ENCODE data around the gene UBASH3B.
A peak's percentile ranks its signal among the peaks of the same experiment; 100 is the strongest.

Gene UBASH3B

DNA sequence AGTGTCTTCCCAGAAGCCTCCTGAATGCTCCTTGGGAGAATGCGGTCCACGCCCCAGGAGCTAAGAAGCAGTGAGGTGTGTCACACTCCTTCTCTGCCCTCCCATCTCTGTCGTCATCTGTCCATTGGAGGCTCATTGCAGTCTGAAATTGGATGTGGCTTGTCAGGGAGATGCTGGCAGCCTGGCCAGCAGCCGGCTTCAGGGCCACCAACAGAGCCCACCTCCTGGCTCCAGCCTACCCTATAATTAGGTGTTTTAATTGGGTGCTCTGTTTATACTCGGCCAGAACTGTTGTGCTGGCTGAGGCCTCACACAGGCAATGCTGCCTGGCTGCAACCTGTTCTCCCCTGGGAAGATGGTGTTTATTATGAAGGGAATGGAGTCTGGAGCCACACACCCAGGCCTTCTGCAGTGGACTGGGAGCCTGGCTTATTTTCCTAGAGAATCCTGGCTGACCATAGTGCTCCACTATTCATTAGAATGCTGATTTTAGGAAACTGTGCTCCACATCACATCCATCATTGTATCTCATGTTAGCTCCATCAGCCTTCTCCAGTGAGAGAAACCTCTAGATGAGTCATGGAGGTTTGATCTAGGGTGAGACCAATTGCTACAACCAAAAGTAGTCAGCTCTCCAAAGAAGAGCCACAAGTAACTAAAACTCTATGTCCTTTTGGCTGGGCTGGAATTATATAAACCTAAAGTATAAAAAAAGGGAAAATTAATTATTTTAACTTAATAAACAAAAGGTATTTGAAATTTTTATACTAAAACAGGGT is 96.0 kb downstream of the UBASH3B start:
- no peak for DNase-seq (ENCODE audit: low read depth in 3 of 3, low spot score in 1 of 3)

DNA sequence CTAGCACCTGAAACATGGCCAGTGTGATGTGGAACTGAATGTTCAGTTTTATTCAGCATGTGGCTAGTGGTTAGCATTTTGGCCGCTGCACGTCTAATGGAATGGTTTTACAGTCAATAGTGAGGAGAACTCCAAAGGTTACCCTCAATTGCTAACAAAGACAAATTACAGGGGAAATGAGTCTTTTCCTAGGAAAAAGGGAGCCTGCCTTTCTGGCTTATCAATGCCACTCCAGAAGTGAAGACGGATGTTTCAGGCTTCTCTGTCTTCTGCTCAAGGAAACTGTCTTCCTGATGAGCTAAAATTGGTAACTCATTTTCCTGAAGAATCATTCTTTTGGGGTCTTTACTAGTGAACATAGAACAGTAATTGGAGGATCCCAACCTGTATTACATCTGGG is 98.5 kb downstream of the UBASH3B start:
- DNase-seq (ENCODE audit: low read depth in 3 of 3, low spot score in 1 of 3) = no peak

DNA sequence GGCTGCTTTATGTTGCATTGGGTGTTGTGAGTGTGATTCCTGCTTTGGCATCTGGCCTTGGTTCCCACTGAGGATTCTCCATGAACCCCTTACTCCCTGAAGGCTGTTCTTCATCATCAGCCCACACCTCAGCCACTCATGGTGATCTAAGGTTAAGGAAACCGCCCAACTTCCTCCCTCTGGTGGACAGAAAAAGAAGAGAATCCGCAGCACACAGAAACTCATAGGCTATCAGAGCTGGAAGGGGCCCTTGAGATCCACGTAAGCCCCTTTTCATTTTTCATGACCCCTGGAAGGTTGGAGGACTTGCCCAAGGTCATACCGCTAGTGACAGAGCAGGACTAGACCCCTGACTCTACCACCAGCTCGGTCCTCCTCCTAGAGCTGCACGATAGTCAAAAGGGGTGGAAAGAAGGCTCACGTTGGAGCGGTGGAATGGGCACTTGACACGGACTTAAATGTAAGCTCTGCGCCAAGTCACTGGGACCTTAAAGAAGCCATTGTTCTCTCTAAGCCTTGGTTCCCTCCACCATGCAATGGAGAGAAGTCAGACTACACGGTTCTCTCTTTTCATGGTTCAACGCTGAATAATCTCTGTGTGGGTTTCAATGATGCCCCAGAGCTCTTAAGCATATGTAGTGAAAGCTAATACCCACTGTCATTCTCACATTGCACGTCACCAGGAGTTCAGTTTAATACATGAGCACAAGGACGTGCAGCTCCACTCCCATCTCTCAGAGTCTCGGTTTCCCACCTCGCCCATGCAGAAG is 99.2 kb downstream of the UBASH3B start:
- peak in 1 of 3 donors; percentile 11 for DNase-seq (ENCODE audit: low read depth in 3 of 3, low spot score in 1 of 3)

- no peak for DNase-seq (ENCODE audit: low read depth in 3 of 3, low spot score in 1 of 3)
Observed at GRCh38 chr11:122755409-122755808, 99.9 kb downstream of the UBASH3B start.

GRCh38 chr11:122755941-122756340 is 100.4 kb downstream of the UBASH3B start:
- DNase-seq (ENCODE audit: low read depth in 3 of 3, low spot score in 1 of 3) = no peak

DNA sequence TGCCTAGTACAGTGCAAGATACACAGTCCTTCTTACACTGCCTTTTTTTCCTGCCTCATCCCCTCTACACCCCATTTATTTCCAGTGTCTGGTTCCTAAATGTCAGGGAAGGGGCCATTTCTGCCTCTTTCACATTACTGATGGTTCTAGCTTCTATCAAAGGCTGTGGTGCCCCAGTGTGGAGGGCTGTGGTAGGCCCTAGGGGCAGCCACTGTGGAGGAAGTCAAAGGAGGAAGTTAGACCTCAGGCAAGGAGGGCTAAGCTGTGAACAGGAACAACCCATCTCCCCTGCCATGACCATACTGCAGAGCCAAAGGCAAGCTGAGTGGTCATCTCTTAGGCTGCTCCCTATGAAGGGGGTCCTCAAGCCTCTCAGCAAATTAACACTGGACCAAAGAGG is 100.9 kb downstream of the UBASH3B start:
- peak in 1 of 3 donors; percentile 9 for DNase-seq (ENCODE audit: low read depth in 3 of 3, low spot score in 1 of 3)

GRCh38 chr11:122757201-122757600 is 101.7 kb downstream of the UBASH3B start:
- no peak for DNase-seq (ENCODE audit: low read depth in 3 of 3, low spot score in 1 of 3)

DNA sequence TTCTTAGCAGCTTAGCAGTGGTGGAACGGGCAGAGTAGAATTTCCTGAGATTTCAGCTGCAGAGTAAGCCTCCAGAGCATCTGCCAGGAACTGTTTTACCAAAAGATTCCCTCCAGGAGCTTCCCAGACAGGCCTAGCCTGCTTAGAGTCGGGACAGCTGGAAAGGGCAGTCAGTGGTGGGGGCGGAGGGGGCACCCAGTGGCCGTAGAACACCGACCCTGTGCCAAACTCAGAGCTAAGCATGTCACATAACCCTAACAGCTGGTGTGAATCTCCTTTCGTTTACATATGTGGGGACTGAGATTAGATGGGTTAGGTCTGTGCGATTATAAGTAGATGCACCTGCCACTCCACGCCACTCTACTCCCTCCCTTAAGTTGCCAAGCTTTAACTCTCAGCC is 102.8 kb downstream of the UBASH3B start:
- no peak for DNase-seq (ENCODE audit: low read depth in 3 of 3, low spot score in 1 of 3)

- no peak for DNase-seq (ENCODE audit: low read depth in 3 of 3, low spot score in 1 of 3)
Observed at GRCh38 chr11:122758974-122759373, 103.5 kb downstream of the UBASH3B start.

GRCh38 chr11:122763108-122763507 is 107.6 kb downstream of the UBASH3B start:
- DNase-seq (ENCODE audit: low read depth in 3 of 3, low spot score in 1 of 3) = no peak

- no peak for DNase-seq (ENCODE audit: low read depth in 3 of 3, low spot score in 1 of 3)
Observed at GRCh38 chr11:122764371-122765090, 109.0 kb downstream of the UBASH3B start.

GRCh38 chr11:122765487-122766131 is 110.1 kb downstream of the UBASH3B start:
- DNase-seq (ENCODE audit: low read depth in 3 of 3, low spot score in 1 of 3) = no peak

- no peak for DNase-seq (ENCODE audit: low read depth in 3 of 3, low spot score in 1 of 3)
Observed at GRCh38 chr11:122769126-122769780, 113.7 kb downstream of the UBASH3B start.

DNA sequence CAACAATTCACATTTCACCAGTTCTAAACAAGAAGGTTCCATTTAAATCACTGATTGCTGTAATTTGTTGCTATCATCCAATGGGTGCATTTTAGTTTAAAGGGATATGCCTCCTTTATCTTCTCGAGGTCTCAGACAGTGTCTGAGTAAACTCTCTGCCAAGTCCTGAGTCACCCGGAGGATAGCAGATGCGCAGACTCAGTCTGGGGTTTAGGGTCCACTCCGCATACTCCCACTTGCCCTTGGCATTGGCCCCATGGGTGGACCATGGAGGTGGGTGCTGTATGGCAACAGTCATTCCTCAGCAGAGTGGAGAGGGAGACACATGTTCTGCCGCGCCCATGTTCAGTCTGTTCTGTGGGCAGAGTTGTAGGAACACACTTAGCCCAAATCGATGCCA is 117.4 kb downstream of the UBASH3B start:
- no peak for DNase-seq (ENCODE audit: low read depth in 3 of 3, low spot score in 1 of 3)

DNA sequence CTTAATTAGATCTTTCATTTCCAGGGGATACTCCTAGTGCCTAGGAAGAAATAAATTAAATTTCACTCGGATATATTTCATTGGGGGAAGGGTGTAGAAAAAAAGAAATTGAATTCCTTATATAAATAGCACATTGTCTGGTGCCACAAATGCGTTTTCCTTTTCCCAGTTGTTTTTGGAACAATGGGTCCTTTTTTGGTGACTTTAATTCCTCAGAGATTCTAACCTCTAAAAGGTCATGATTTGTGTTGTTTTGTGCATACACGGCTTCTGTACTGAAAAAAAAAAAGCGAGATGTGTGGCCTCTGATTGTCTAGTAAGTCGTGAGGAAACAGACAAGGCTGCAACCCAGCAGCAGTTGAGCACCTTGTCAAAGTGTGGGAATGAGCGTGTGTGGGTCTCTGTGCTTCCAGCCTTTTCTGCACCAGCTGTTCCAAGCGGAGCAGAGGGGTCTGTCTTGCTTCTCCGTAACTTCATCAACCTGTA is 118.3 kb downstream of the UBASH3B start:
- no peak for DNase-seq (ENCODE audit: low read depth in 3 of 3, low spot score in 1 of 3)

GRCh38 chr11:122775675-122776271 is 120.3 kb downstream of the UBASH3B start:
- DNase-seq (ENCODE audit: low read depth in 3 of 3, low spot score in 1 of 3) = no peak

- no peak for DNase-seq (ENCODE audit: low read depth in 3 of 3, low spot score in 1 of 3)
Observed at GRCh38 chr11:122776546-122776945, 121.0 kb downstream of the UBASH3B start.

DNA sequence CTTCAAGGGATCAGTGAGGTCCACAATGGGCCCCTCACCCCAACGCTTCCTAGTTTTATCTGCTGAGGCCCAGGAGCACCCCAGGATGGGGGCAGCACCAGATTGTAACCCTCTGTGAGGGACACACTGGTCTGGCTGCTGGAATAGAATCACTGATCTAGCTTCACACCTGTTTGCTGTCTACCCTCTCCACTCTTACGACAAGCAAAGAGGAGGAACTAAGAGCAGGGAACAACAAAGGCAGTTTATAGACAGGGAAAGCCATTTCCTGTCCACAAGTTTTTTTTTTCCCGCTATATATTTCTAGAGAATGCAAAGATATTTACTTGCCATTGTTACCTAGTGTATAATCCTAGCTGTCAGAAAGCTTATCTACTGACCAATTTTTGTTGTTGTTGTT is 121.8 kb downstream of the UBASH3B start:
- DNase-seq (ENCODE audit: low read depth in 3 of 3, low spot score in 1 of 3) = no peak

DNA sequence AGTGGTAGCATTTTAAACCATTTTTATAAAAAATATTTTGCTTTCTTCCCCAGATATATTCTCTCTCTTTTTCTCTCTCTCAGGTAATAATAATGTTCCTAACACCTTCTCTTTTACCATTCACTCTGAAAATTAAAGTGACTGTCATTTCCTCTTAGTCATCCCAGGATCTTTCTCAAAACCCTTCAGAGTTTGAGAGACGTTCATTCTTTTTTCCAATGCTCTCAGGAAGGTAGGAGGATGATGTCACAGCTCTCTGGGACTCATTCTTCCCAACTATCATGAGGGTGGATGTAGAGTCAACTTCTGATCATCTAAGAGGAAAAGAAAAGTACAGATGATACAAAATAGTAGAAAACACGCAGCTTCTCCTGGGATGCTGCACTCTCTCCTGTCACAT is 122.6 kb downstream of the UBASH3B start:
- no peak for DNase-seq (ENCODE audit: low read depth in 3 of 3, low spot score in 1 of 3)

- DNase-seq (ENCODE audit: low read depth in 3 of 3, low spot score in 1 of 3) = no peak
Observed at GRCh38 chr11:122779047-122779629, 123.6 kb downstream of the UBASH3B start.
